HCT116 (cell line): Measurements from ENCODE around the gene TERT.

Source experiments
- ATF3 ChIP-seq: IDR thresholded peaks from 2 replicates; pipeline ENCODE4 v1.6.1; 2012
- CTCF ChIP-seq, 3 experiments: fragments of 200-600 bp in 1 of 3; sonication (generic) in 1 of 3; IDR thresholded peaks in 2 of 3; conservative IDR thresholded peaks in 1 of 3; 2 replicates each; pipeline ENCODE4 v1.5.1; 2012 to 2017; ENCODE audit warnings: low read depth in 2 of 3, low read length in 2 of 3, antibody characterized with exemption in 1 of 3, borderline replicate concordance in 1 of 3, control low read depth in 1 of 3, mild to moderate bottlenecking in 1 of 3, mixed read lengths in 1 of 3, mixed run types in 1 of 3, moderate library complexity in 1 of 3; ENCODE audit not compliant: insufficient read depth in 1 of 3
- EGR1 ChIP-seq: IDR thresholded peaks from 2 replicates; pipeline ENCODE4 v1.6.1; 2012; ENCODE audit warnings: low read depth
- ELF1 ChIP-seq: IDR thresholded peaks from 2 replicates; pipeline ENCODE4 v1.6.1; 2012; ENCODE audit warnings: low read depth, borderline replicate concordance
- FOSL1 ChIP-seq: IDR thresholded peaks from 2 replicates; pipeline ENCODE4 v1.6.1; 2012; ENCODE audit warnings: low read depth
- POLR2A ChIP-seq: IDR thresholded peaks from 2 replicates; pipeline ENCODE4 v1.7.0; 2011; ENCODE audit warnings: borderline replicate concordance; ENCODE audit not compliant: insufficient read depth, insufficient read length; ENCODE audit errors: extremely low read depth
- POLR2AphosphoS5 ChIP-seq: IDR thresholded peaks from 2 replicates; pipeline ENCODE4 v1.6.1; 2011; ENCODE audit warnings: mild to moderate bottlenecking, low read depth, low read length, moderate library complexity
- RAD21 ChIP-seq: IDR thresholded peaks from 2 replicates; pipeline ENCODE4 v1.6.1; 2012; ENCODE audit warnings: low read depth, mild to moderate bottlenecking
- SP1 ChIP-seq: IDR thresholded peaks from 2 replicates; pipeline ENCODE4 v1.6.1; 2012; ENCODE audit warnings: low read depth
- TCF7L2 ChIP-seq: IDR thresholded peaks from 2 replicates; pipeline ENCODE4 v1.7.0; 2011; ENCODE audit warnings: borderline replicate concordance, inconsistent platforms; ENCODE audit not compliant: insufficient read depth, insufficient read length; ENCODE audit errors: extremely low read depth
- ZNF274 ChIP-seq: fragments of 200-500 bp; sonication (Bioruptor generic); IDR thresholded peaks from 2 replicates; pipeline ENCODE4 v1.6.1; 2014; ENCODE audit warnings: mild to moderate bottlenecking, low read depth, low read length, inconsistent platforms
- TF ChIP-seq, protein P1 (sequence below): IDR thresholded peaks from 2 replicates; pipeline ENCODE4 v1.6.1; 2012

DNA sequence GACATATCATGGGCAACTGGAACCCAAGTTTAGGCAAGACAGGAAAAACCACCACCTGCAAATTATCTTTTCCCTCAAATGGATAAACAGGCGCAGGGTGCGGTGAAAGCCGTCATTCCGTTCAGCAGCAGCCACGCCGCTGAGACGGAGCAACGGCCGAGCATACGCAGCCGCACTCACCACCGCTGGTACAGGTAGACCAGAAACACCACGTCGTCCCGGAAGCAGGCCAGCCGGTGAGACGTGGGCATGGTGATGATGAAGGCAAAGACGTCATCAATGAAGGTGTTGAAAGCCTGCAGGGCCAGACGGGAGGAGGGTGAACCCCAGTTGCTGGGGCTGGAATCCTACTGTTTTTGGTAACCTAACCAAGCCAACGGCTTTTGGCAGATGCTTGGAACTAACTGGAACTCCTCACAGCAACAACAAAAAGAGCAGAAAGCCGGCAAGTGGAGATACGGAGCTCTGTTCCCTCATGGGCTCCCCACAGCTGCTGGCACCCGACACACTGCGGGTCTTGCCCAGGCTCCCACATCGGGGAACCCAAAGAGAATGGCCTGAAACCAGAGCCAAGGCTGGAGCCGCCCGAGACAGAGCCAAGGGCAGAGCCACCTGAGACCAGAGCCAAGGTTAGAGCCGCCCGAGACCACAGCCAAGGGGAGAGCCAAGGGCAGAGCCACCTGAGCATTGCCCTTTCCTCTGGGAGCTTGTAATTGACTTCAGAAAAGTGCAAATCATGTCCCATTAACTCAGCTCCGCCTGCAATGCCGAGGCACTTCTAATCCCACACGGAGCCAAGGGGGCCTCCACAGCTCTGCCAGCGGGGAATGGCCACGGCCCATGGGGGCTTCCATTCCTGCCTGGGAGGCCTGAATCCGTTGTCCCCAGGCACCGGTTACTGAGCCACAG, 25.8 kb upstream of the TERT start:
- TF ChIP-seq CTCF (IDR thresholded peaks at IDR 0.05 in 2 of 3, conservative IDR thresholded peaks at IDR 0.05 in 1 of 3; ENCODE audit: borderline replicate concordance in 1 of 3, insufficient read depth in 1 of 3, low read depth in 2 of 3, low read length in 2 of 3) (no peak), ZNF274 (no peak), TCF7L2 (no peak), SP1 (no peak), ATF3 (no peak), ELF1 (no peak), RAD21 (no peak), POLR2AphosphoS5 (no peak), EGR1 (no peak), POLR2A (no peak), FOSL1 (no peak)
- TF ChIP-seq, protein P1, sequence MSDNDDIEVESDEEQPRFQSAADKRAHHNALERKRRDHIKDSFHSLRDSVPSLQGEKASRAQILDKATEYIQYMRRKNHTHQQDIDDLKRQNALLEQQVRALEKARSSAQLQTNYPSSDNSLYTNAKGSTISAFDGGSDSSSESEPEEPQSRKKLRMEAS: no peak
